Lung (tissue), 12 donors: Measurements from ENCODE around the gene RACGAP1. TPM values are rescaled to one million over a fixed set of nuclear protein-coding genes. Genes with fewer than 3 reads are reported as not detected.

ENCODE experiments used
- ATAC-seq: fragments of 200-7000 bp; cut with Tn5 transposase; one replicate; pipeline ENCODE4 v1.9.1; 2020; ENCODE audit warnings: moderate number of reproducible peaks; ENCODE audit not compliant: insufficient read depth, low FRiP score
- DNase-seq, 3 donors: peaks; one replicate each; pipeline ENCODE4 v3.0.0-alpha.2; 2013 to 2017
- H3K27ac ChIP-seq, 2 donors: one replicate each; pipeline ENCODE4 v1.5.1; 2013; ENCODE audit warnings: mild to moderate bottlenecking in 2 of 2, moderate library complexity in 2 of 2, control low read depth in 1 of 2, inconsistent platforms in 1 of 2, low read depth in 1 of 2, low read length in 1 of 2
- H3K27me3 ChIP-seq, 3 donors: one replicate each; pipeline ENCODE4 v1.5.1; 2013; ENCODE audit warnings: low read length in 2 of 3; ENCODE audit not compliant: control insufficient read depth in 3 of 3, insufficient read depth in 3 of 3
- H3K36me3 ChIP-seq, 4 donors: one replicate each; pipeline ENCODE4 v1.5.1; 2013; ENCODE audit warnings: low read length in 4 of 4, mild to moderate bottlenecking in 1 of 4, moderate library complexity in 1 of 4; ENCODE audit not compliant: control insufficient read depth in 4 of 4, insufficient read depth in 4 of 4
- H3K4me1 ChIP-seq, 5 donors: one replicate each; pipeline ENCODE4 v1.5.1; 2013; ENCODE audit warnings: low read length in 5 of 5, mild to moderate bottlenecking in 2 of 5, moderate library complexity in 1 of 5; ENCODE audit not compliant: control insufficient read depth in 5 of 5, insufficient read depth in 5 of 5
- H3K4me3 ChIP-seq: one replicate; pipeline ENCODE4 v1.5.1; 2013; ENCODE audit warnings: mild to moderate bottlenecking, control low read depth, moderate library complexity
- H3K9ac ChIP-seq, 2 donors: one replicate each; pipeline ENCODE4 v1.5.1; 2013; ENCODE audit warnings: low read length in 2 of 2, control low read depth in 1 of 2; ENCODE audit not compliant: insufficient read depth in 1 of 2
- H3K9me3 ChIP-seq, 4 donors: one replicate each; pipeline ENCODE4 v1.5.1; 2013; ENCODE audit warnings: low read length in 3 of 4, mild to moderate bottlenecking in 1 of 4, moderate library complexity in 1 of 4; ENCODE audit not compliant: control insufficient read depth in 4 of 4, insufficient read depth in 3 of 4
- WGBS, 2 donors: extraction: QIAGEN DNeasy Blood & Tissue Kit; methylation state at CpG; one replicate each; pipeline ENCODE4 v1.1.7; 2013; 5-methylcytosine and 5-hydroxymethylcytosine counted together
- polyA plus RNA-seq, 2 donors: library from polyadenylated mRNA; stranded (reverse); fragments of 200-250 nt; gene quantifications; one replicate each; pipeline ENCODE4 v1.2.1, GENCODE V29; 2013
- total RNA-seq, 2 donors: library from RNA; depleted of rRNA in 1 of 2; stranded (reverse); fragments of >200 nt in 1 of 2; gene quantifications; one replicate each; pipeline ENCODE4 v1.2.1, GENCODE V29; 2014 to 2021
- TF ChIP-seq, protein P1 (sequence below): IDR thresholded peaks from 2 replicates; pipeline ENCODE4 v1.5.1; 2012; ENCODE audit warnings: mild to moderate bottlenecking; ENCODE audit errors: control extremely low read depth, extremely low read depth
- donor health status: control.
- donor health status: control.
- donor health status: Bipolar disorder and iron deficiency.
- donor health status: healthy.
- donor health status: DM: yes; HTN: yes; CAD: no.

Gene RACGAP1
- total and polyA plus RNA-seq, 4 donors, result 3.8 to 26.8 (median 10.2) TPM

DNA sequence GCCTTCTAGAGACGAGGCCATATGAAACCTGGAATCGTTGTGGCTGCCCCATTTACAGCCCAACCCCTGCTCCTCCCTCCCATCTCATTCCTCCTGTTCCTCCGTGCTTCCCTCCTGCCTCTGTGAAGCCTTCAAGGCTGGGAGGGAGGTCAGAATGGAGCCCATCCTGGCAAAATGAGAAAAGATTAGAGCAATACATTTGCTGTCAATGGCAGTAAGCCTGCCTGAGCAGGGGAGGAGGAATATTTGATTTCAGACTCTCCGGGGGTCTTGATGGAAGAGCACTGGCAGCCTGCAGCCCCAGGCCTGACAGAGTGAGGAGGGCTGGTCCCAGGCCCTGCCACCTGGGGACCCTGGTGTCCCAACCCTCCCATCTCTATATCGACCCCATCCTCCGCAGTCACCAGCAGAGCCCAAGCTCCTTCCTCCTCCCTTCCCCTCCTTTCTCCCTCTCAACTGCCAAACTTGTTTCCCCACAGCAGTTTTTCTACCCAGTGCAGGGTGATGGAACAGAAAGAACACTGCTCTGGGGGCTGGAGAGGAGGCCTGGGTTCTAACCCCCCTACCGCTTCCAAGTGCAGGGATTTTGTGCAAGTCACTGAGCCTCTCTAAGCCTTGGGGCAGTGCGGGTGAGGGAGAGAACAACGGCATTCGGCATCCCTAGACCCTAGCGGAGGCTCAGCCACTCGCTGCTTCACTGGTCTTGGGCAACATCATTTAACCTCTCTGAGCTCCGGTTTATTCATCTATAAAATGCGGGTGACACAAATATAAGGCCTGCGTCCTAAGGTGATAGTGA, 16.0 kb upstream of the RACGAP1 start:
- WGBS, 2 donors, result 76 to 81% methylated on average over 15 of the region's 15 CpGs
- no peak overlapping the region for H3K27ac ChIP-seq
- TF ChIP-seq, protein P1, sequence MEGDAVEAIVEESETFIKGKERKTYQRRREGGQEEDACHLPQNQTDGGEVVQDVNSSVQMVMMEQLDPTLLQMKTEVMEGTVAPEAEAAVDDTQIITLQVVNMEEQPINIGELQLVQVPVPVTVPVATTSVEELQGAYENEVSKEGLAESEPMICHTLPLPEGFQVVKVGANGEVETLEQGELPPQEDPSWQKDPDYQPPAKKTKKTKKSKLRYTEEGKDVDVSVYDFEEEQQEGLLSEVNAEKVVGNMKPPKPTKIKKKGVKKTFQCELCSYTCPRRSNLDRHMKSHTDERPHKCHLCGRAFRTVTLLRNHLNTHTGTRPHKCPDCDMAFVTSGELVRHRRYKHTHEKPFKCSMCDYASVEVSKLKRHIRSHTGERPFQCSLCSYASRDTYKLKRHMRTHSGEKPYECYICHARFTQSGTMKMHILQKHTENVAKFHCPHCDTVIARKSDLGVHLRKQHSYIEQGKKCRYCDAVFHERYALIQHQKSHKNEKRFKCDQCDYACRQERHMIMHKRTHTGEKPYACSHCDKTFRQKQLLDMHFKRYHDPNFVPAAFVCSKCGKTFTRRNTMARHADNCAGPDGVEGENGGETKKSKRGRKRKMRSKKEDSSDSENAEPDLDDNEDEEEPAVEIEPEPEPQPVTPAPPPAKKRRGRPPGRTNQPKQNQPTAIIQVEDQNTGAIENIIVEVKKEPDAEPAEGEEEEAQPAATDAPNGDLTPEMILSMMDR, result no peak
- no peak overlapping the region for H3K9ac ChIP-seq
- no peak overlapping the region for H3K4me3 ChIP-seq
- no peaks in the 10 kb centered on the region for H3K9me3 ChIP-seq
- no peaks in the 10 kb centered on the region for H3K36me3 ChIP-seq
- no peaks in the 10 kb centered on the region for H3K4me1 ChIP-seq
- H3K27me3 ChIP-seq, result no peaks in the 10 kb centered on the region
- DNase-seq, result no peak
- no peak for ATAC-seq

DNA sequence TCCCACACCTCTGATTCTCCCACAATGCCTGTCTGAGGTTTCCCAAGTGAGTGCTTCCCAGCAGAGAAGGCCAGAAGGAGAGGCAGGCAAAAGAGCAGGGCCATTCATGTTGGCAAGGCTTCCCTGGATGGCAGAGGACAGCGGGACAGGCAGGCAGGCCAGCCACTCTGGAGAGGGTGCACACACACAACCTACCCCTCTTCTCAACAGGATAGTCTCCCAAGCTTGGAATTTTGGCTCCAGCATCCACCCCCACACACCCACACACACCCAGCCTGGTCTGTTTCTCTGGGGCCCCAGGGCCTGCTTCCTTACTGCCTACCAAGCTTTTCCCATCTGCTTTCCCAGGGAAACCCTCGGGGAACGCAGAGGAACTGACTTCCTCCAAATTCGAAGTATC, 15.4 kb upstream of the RACGAP1 start:
- DNase-seq (no peak), ATAC-seq (no peak)
- Histone ChIP-seq H3K9ac (no peak overlapping the region), H3K27me3 (no peaks in the 10 kb centered on the region), H3K4me3 (no peak overlapping the region), H3K27ac (no peak overlapping the region), H3K9me3 (no peaks in the 10 kb centered on the region), H3K4me1 (no peaks in the 10 kb centered on the region), H3K36me3 (no peaks in the 10 kb centered on the region)
- WGBS, 2 donors, result 79 to 82% methylated on average over 4 of the region's 4 CpGs
- TF ChIP-seq, protein P1, result no peak

DNA sequence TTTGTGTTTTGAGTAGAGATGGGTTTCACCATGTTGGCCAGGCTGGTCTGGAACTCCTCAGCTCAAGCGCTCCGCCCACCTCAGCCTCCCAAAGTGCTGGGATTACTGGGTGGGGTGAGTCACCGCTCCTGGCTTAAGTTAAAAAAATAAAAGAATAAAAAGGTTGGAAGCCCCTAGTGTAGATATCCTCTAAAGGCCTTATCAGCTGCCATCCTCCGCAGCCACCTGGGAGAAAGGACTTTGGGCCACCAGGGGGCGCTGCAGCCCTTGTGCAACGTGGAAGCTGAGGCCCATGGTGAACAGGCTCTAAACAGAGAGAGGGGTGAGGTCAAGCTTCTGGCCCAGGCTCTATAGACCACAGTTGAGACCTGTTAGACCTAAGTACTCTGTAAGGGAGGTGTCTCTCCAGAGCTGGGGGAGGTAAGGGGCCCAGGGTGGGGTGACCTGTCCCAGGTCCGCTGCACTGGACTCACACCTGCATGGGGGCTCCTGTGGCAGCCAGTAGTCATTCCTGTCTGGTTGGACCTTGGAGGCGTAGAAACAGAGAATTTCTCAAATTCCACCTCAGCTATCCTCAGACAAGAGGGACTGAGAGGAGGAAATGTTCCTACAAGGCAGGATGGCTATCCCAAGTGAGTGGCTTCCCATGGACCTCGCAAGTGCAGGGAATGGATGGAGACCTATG, 14.0 kb upstream of the RACGAP1 start:
- H3K4me3 ChIP-seq, result peak overlapping the region; percentile 18
- no peak overlapping the region for H3K9ac ChIP-seq
- ATAC-seq, result peak; percentile 75
- H3K4me1 ChIP-seq, result no peaks in the 10 kb centered on the region
- TF ChIP-seq, protein P1, result peak; percentile 79
- no peaks in the 10 kb centered on the region for H3K9me3 ChIP-seq
- WGBS, 2 donors, result 52 to 54% methylated on average over 9 of the region's 9 CpGs
- H3K36me3 ChIP-seq, result no peaks in the 10 kb centered on the region
- peak; percentile 83 to 85 (median 85) for DNase-seq
- H3K27me3 ChIP-seq, result no peaks in the 10 kb centered on the region
- H3K27ac ChIP-seq, result no peak overlapping the region
